Anterior cingulate cortex (tissue), 58 donors: Measurements from ENCODE around the gene ATP8B3.
"Not testable (repeated sequence)": the region's sequence is repeated elsewhere in the genome, so short reads cannot be mapped to it uniquely, and the experiment has no call there.

Source experiments
- DNase-seq, 58 donors: peaks; one replicate each; lab custom pipeline; 2025; lab: John Stamatoyannopoulos, UW

The ATP8B3 gene

DNA sequence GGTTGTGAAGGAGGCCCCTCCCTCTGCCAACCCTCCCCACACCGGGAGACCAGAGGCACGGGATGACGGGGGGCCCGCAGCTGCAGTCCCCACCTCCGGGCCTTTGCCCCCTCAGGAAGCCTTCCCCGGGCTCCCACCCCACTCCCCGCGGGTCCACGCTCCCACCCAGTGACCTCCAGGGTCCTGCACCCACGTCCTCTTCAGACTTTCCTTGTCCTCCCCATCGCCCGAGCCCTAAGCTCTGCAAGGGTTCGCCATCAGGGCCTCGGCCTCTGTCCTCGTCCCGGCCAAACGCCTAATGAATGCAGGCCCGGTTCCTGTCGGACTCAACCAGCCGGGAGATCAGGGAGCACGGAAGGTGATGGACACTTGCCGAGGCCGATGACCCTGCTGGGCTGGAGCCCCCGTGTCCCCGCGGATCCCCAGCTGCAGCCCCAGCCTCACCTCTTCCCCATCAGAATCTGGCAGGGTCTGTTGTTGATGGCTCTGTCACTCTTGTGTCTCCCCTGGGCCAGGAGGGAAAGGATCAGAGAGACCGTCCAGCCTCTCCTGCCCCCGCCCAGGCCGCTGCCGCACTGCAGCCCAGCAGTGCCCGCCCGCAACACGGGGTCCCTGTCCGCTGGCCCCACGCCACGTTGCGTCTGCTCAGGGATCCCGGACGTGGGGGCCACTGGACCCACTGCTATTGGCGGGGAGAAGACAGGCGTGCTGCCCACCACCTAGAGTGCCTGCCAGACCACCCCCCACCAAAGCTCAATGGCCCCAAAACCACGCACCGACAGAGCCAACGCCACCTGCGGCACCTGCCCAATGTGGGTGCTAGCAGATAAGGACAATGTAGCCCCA lies 5.7 kb downstream of the ATP8B3 start:
- DNase-seq = no peak

DNA sequence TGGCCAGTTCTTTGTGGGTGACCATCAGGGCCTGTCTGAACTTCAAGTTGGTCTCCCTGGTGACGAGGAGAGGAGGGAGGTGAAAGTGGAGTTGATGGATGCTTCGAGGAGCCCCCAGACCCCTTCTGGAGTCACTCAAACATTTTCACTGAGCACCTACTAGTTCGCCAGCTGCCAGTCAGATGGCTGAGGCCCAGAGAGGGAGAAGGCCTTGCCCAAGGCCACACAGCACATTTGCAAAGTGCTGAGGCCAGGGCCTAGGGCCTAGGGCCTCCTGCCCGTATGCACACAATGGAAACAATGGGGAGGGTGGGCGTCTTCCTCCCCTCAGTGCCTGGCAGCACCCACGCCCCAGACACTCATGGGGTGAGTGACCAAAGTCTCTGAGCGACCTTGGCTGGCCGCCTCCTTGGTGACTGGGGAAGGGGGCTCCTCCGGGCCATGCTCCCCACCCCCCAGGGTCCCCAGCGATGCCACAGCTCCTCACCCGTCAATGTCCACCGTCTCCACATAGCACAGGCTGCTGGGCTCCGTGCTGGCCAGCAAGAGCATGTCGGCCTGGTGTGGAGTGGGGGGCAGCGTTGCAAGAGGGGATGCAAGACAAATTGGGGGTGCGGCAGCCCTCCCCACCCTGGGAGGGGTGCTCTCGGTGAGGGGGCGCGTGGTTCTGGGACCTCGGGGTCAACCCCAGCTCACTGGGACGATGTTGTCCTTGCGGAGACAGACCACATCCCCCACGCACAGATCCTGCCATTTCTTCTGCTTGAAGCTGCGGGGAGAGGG lies 6.5 kb downstream of the ATP8B3 start:
- no peak for DNase-seq

DNA sequence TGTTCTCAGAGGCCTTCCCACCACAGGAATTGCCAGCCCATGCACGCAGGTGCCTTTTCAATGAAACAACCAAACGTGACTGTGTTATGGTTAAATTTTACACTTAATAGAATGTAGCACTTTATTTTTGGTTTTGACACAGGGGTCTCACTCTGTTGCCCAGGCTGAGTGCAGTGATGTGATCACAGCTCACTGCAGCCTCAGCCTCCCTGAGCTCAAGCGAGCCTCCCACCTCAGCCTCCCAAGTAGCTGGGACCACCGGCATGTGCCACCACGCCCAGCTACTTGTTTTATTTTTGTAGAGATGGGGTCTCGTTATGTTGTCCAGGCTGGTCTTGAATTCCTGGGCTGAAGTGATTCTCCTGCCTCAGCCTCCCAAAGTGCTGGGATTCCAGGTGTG lies 7.2 kb downstream of the ATP8B3 start:
- DNase-seq = no peak

DNA sequence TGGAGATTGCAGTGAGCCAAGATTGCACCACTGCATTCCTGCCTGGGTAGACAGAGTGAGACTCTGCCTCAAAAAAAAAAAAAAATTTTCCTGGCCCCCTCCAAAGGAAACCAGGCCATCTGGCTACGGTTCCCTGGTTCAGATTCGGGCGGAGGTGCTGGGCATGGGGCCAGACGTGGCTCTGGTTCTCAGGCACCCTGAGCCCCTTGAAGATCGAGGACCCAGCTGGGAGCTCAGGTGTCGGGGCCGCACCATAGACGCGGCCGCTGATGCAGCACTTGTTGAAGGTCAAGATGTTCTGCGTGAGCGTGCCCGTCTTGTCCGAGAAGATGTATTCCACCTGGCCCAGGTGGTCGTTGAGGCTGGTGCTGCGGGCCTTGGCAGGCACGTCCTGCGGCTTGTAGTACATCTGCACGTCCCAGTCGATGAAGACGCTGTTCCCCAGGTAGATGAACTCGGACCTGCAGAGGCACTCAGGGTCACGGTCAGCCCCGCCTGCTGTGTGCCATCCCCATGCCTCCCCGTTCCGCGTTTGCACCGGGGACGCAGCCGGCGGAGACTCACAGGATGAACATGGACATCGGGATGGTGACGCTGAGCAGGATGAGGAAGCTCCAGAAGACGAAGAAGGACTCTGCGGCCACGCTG lies 12.3 kb downstream of the ATP8B3 start:
- no peak for DNase-seq

DNA sequence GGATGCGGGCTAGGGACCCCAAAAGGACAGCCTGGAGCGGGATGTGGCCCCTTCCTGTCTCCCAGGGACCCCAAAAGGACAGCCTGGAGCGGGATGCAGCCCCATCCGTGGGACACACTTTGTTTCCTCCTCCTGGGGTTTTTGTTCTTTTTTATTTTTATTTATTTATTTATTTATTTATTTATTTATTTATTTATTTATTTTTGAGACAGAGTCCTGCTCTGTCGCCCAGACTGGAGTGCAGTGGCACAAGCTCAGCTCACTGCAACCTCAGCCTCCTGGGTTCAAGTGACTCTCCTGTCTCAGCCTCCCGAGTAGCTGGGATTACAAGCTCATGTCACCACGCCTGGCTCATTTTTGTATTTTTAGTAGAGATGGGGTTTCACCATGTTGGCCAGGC lies 14.8 kb downstream of the ATP8B3 start:
- DNase-seq = not testable (repeated sequence)

DNA sequence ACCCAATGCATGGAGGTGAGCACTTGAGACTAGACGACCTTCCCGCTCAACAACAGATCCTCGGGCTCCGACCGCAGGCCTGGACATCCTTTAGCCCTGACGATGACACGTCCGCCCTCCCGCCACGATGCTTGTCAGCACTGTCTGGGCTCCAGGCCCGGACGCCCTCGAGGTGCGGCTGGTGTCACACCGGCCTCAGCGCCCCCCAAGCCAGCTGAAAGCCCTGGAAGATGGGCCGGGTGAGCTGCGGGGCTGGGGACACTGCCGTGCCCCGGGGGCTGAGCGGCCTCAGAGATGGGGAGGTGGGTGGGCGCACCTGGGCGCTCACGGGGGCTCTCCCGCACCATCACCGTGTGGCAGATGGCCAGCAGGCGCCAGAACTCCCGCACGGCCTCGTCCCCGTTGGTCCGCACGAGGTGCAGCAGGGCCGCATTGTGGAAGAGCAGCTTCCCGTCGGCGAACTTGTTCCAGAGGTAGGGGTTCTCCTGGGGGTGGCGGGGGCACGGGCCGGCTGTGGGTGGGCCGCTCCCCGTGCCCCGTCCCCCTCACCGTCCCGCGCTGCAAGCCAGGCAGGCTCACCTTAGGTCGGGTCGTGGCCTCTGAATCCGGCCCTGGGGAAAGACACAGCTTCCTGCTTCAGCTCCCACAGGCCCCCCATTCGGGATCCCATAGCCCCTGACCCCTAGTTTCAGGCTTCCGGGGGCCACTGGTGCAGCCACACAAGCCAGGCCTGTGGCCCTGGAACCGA lies 15.5 kb downstream of the ATP8B3 start:
- no peak for DNase-seq

DNA sequence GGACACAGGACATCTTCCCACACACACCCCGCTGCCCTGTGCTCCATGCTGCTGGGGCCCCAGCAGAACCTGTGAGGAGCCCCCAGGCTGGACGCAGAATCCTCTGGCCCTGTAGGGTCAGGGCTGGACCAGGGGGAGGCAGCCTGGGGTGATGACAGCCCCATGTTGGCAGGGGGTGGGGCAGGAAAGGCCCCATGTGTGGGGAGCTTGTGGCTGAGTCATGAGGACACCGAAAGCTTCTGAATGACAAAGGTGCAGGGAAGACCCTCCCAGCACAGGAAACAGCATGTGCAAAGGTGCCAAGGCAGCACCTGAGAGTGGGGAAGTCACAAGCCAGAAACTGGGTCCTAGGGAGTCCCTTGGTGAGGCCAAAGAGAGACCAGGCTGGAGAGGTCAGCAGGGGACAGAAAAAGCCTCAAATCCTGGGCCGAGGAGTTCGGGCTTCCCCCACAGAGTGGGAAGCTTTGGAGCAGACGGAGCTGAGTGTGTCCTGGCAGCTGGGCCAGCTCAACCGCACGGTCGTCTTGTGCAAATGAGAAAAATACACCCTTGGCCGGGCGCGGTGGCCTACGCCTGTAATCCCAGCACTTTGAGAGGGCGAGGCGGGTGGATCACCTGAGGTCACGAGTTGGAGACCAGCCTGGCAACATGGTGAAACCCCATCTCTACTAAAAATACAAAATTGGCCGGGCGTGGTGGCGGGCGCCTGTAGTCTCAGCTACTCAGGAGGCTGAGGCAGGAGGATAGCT lies 17.5 kb downstream of the ATP8B3 start:
- DNase-seq = no peak

DNA sequence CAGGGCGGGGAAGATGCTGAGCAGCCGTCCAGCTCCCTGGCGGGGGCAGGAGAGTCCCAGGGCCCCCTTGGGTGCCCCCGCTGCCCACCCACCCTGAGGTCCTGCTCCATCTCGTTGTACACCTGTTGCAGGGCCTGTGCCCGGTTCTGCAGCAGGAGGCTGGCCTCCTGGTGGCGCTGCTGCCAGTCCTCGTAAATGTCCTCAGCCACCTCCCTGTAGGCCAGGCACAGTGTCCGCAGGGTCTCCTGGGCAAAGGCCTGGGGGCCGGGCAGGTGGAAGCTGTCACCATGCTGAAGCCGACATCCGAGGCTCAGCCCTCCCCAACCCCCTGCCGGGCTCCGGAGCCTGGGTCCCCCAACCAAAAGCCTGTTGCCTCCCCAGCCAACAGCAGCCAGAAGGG lies 20.2 kb downstream of the ATP8B3 start:
- no peak for DNase-seq

DNA sequence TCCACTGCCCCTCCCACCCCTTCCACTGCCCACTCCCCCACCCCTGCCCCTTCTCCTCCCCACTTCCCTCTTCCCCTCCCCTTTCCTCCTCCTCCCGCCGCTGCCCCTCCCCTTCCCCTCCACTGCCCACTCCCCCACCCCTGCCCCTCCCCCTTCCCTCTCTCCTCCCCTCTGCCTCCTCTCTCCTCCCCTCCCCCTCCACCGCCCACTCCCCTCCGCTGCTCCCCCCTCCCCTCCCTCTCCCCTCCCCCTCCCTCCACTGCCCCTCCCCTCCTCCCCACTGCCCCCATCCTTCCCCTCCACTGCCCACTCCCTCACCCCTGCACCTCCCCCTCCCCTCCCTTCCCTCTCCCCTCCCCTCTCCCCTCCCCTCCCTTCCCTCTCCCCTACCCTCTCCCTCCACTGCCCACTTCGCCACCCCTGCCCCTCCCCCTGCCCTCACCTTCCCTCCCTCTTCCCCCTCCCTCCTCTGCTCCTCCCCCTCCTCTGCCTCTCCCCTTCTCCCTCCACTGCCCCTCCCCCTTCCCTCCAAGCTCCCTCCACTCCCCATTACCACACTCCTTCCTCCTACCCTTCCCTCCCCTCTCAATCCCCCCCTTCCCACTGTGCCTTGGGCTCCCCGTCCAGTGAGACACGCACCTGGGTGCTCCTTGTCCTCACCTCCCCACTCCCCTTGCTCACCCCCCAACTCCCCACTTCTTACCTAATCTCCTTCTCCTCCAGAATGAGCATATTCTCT lies 21.9 kb downstream of the ATP8B3 start:
- DNase-seq = no peak

DNA sequence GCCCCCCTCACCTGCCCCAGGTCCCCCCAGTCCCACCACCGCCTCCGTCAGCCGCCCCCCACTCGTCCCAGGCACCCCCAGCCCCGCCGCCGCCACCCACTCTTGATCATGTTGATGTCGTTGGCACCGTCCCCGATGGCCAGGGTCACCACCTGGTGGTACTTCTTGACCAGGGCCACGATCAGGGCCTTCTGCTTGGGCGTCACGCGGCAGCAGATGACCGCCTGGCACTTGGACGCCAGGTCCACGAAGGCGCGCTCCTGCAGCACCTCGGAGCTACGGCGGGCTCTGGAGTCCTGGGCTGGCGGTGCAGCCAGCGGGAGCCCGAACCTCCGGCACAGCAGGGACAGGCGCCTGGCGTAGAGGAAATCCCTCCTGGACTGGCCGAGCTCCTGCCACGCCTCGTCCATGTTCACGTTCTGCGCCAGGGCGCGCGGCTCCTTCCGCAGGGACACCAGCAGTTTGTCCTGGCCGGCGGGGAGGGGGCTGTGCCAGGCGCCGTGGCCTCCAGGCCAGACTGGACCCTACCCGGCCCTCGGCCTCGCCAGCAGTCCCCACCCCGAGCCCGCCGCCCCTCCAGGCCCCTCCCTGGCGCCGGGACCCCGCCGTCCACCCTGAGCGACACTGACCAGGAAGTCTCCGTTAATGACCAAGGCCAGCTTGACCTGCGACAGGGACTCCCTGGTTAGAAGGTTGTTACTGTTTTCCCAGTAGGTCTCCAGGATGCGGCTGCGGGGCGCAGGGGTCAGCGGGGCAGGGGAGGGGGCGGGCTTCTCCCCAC lies 22.6 kb downstream of the ATP8B3 start:
- no peak for DNase-seq

DNA sequence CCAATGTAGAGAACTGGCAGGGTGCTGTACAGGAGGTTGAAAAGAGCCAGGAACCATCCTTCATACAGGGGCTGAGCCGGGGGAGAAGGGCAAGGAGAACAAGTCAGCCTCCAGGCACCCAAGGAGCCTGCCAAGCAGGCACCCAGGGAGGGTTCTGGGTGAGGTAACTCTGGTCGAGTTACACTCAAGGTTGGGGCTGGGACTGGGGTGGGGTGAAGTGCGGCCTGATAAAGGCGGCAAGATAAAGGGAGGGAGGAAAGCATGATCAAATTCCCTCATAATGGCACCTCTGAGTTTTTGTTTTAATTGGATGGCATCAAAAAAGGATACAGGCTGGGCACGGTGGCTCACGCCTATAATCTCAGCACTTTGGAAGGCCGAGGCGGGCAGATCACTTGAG lies 25.0 kb downstream of the ATP8B3 start:
- no peak for DNase-seq

DNA sequence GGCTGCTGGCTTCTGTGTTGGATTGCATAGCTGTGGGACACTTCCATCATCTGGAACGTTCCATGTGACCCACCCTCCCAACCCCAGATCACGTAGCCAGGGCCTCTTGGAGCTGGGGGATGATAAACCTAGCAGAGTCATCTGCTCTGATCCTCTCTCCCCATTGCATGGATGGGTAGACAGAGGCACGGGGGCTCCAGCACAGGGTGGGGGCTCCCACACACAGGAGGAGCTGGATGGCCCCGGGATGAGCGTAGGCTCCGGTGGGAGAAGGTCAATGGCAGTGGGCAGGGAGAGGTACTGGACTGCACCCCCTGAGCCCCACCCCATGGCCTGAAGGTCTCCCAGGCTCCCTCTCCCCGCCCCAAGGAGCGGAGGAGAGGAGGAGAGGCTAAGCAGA lies 25.4 kb downstream of the ATP8B3 start:
- DNase-seq = no peak

DNA sequence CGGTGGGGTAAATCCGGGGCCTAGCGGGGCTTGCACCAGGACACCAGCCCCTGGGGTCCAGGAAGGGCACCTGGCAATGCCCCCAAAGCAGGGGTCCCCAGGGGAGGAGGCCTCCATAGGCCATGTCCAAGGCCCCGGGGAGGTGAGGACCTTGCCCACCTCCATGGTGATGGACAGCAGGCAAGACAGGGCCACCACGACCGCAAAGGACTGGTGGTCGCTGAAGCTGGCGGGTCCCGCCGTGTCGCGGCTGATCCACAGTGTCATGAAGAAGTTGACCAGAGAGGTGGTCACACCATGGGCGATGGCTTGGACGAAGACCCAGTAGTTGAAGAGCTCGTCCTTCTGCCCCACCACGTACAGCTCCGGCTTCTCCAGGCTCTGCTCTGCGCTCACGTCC lies 26.8 kb downstream of the ATP8B3 start:
- no peak for DNase-seq

DNA sequence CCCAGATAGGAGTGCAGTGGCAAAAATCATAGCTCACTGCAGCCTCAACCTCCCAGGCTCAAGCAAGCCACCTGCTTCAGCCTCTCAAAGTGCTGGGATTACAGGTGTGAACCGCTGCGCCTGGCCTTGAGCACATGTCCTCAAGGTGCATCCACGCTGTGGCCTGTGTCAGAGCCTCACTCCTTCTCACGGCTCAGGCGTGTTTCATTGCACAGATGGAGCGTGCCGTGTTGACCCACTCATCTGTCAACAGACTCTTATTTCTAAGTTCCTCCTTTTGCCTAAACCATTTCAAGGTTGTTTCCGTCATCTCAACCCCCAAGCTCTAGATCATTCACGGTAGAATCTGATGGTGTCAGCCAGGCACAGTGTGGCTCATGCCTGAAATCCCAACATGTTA lies 28.2 kb downstream of the ATP8B3 start:
- DNase-seq = no peak

DNA sequence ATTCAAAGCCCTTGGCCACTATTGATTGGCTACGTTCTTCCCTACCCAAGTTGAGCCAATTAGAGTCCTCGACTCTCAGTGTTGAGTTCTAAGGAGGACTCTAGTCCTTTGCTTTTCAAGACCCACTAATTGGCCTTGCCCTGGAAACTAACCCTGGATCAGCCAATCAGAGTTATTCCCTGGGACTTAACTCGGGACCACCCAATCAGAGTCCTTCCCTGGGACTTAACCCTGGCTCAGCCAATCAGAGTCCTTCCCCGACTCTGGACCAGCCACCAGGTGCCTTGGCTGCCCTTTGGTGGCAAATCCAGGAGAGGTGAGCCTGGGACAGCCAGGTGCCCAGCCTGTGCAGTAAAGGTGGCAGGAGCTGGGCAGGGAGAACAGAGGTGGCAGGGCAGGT lies 28.7 kb downstream of the ATP8B3 start:
- DNase-seq = no peak

DNA sequence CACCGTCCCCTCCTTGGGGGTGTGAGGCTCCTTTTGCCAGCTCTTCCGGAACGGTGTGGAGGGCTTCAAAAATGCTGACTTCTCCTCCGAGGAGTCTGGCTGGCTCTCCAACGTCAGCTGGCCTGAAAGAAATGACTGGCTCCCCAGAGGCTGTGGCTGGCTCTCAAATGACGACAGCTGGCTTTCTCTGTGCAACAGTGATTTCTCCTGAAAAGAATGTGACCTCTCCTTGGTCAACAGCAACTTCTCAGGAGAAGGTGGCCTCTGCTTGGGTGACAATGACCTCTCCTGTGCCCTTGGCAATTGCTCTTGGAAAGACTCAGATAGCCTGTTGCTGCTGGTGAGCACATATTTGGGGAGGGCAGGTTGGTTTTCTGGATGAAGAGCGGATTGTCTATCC lies 29.6 kb downstream of the ATP8B3 start:
- no peak for DNase-seq

DNA sequence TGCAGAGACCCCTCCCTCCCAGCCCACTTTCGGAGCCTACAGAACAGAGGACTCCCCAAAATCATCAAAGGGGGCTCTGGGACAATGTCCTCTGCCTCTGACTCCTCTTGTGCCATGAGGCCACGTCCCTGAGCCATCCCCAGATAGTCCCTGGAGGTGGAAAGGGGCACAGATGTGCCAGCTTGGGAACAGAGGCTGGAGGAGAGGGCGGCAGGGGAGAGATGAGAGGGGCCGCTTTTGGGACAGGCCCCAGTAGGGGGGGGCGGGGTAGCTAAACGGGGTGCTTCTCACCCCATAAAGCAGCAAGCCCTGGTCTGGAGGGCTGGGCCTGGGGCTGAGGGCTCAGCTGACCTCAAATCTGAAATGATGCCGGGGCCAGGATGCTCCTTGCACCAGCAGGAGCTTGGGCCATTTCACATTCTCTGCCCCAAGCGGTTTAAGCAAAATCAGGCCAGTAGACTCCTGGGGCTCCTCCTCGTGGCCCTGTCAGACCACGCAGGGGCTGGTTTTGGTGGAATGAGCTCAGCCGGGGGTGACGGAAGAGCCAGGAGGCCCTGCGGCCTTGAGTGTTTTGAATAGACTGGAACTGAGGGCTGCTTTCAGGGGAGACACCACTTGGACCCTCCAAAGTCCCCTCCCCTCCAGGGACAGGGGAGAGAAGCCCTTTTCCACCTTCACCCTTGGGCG lies 31.7 kb downstream of the ATP8B3 start:
- DNase-seq = no peak

DNA sequence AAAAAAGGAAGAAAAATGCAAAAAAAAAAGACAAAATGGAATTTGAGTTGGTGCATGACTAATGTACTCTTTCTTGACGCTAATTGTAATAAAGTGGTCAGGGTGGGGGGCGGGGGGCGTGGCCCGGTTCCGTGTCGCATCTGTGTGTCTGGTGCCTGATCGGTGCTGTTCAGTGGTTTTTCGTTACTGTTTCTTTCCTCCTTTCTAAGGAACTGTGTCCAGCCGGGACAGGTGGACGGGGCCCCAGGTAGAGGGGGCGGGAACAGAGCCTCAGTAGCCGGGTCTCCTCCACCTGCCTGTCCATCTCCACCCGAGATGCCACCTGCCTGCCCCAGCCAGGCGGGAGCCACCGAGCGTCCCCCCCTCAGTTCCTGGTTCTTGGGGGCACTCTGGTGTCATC lies 32.5 kb downstream of the ATP8B3 start:
- no peak for DNase-seq
